Measurements from ENCODE around the gene CDON. TPM values are rescaled to one million over a fixed set of nuclear protein-coding genes. Genes with fewer than 3 reads are reported as not detected.

The CDON gene
- total and polyA plus RNA-seq, 2 donors (not counting 1 experiment from before 2014, with no cell fraction given) = 10.7 TPM

- H3K4me2 ChIP-seq (ENCODE audit: extremely low read depth, insufficient read depth, low read length) = no peak overlapping the region
- DNase-seq (ENCODE audit: low read depth in 2 of 2) = no peak
These were observed 28.4 kb downstream of the CDON start for GRCh38 chr11:126034039-126034932.

GRCh38 chr11:126032375-126032774, 30.3 kb downstream of the CDON start:
- H2AFZ ChIP-seq (ENCODE audit: low read length) = no peak overlapping the region
- DNase-seq (ENCODE audit: low read depth in 2 of 2) = no peak
- no peak overlapping the region for H3K27ac ChIP-seq (ENCODE audit: insufficient read depth, low read length)
- H3K4me1 ChIP-seq (ENCODE audit: control insufficient read depth, extremely low read depth, insufficient read depth, low read length) = no peaks in the 10 kb centered on the region
- no peaks in the 10 kb centered on the region for H3K27me3 ChIP-seq (ENCODE audit: control insufficient read depth, insufficient read depth, low read length)
- H3K4me3 ChIP-seq (replicated peaks in 1 of 4; ENCODE audit: control extremely low read depth in 1 of 4, insufficient read depth in 1 of 4, low read depth in 3 of 4, low read length in 4 of 4) = no peak overlapping the region
- H3K36me3 ChIP-seq (ENCODE audit: control insufficient read depth, insufficient read depth, low read length) = no peaks in the 10 kb centered on the region
- no peaks in the 10 kb centered on the region for H3K9me3 ChIP-seq (ENCODE audit: control insufficient read depth, insufficient read depth, low read depth, low read length)
- H3K79me2 ChIP-seq (ENCODE audit: control insufficient read depth, insufficient read depth, low read length) = no peaks in the 10 kb centered on the region
- H3K4me2 ChIP-seq (ENCODE audit: extremely low read depth, insufficient read depth, low read length) = no peak overlapping the region
- TF ChIP-seq EZH2 (IDR thresholded peaks at IDR 0.05; ENCODE audit: low read length, missing control alignments) = no peak
- TF ChIP-seq CTCF (conservative IDR thresholded peaks at IDR 0.05 in 1 of 2, IDR thresholded peaks at IDR 0.05 in 1 of 2; ENCODE audit: low read depth in 1 of 2, low read length in 2 of 2) = no peak
- H4K20me1 ChIP-seq (ENCODE audit: control insufficient read depth, extremely low read depth, insufficient read depth, low read length) = no peaks in the 10 kb centered on the region
- H3K9ac ChIP-seq (ENCODE audit: insufficient read depth, low read length) = no peak overlapping the region

More at GRCh38 chr11:126034039-126034932, 28.4 kb downstream of the CDON start:
- Histone ChIP-seq H3K4me3 (replicated peaks in 1 of 4; ENCODE audit: control extremely low read depth in 1 of 4, insufficient read depth in 1 of 4, low read depth in 3 of 4, low read length in 4 of 4) (no peak overlapping the region), H3K79me2 (ENCODE audit: control insufficient read depth, insufficient read depth, low read length) (no peaks in the 10 kb centered on the region), H3K4me1 (ENCODE audit: control insufficient read depth, extremely low read depth, insufficient read depth, low read length) (no peaks in the 10 kb centered on the region), H3K36me3 (ENCODE audit: control insufficient read depth, insufficient read depth, low read length) (no peaks in the 10 kb centered on the region), H3K27ac (ENCODE audit: insufficient read depth, low read length) (no peak overlapping the region), H3K9me3 (ENCODE audit: control insufficient read depth, insufficient read depth, low read depth, low read length) (no peaks in the 10 kb centered on the region), H3K27me3 (ENCODE audit: control insufficient read depth, insufficient read depth, low read length) (no peaks in the 10 kb centered on the region), H4K20me1 (ENCODE audit: control insufficient read depth, extremely low read depth, insufficient read depth, low read length) (no peaks in the 10 kb centered on the region), H3K9ac (ENCODE audit: insufficient read depth, low read length) (no peak overlapping the region), H2AFZ (ENCODE audit: low read length) (no peak overlapping the region)
- no peak for TF ChIP-seq EZH2 (IDR thresholded peaks at IDR 0.05; ENCODE audit: low read length, missing control alignments)
- no peak for TF ChIP-seq CTCF (conservative IDR thresholded peaks at IDR 0.05 in 1 of 2, IDR thresholded peaks at IDR 0.05 in 1 of 2; ENCODE audit: low read depth in 1 of 2, low read length in 2 of 2)

- H3K27me3 ChIP-seq (ENCODE audit: control insufficient read depth, insufficient read depth, low read length) = no peaks in the 10 kb centered on the region
- H3K36me3 ChIP-seq (ENCODE audit: control insufficient read depth, insufficient read depth, low read length) = no peaks in the 10 kb centered on the region
- no peaks in the 10 kb centered on the region for H3K4me1 ChIP-seq (ENCODE audit: control insufficient read depth, extremely low read depth, insufficient read depth, low read length)
- H2AFZ ChIP-seq (ENCODE audit: low read length) = no peak overlapping the region
- H3K9ac ChIP-seq (ENCODE audit: insufficient read depth, low read length) = no peak overlapping the region
- no peaks in the 10 kb centered on the region for H3K79me2 ChIP-seq (ENCODE audit: control insufficient read depth, insufficient read depth, low read length)
- no peaks in the 10 kb centered on the region for H4K20me1 ChIP-seq (ENCODE audit: control insufficient read depth, extremely low read depth, insufficient read depth, low read length)
- H3K9me3 ChIP-seq (ENCODE audit: control insufficient read depth, insufficient read depth, low read depth, low read length) = no peaks in the 10 kb centered on the region
- no peak overlapping the region for H3K4me3 ChIP-seq (replicated peaks in 1 of 4; ENCODE audit: control extremely low read depth in 1 of 4, insufficient read depth in 1 of 4, low read depth in 3 of 4, low read length in 4 of 4)
- H3K4me2 ChIP-seq (ENCODE audit: extremely low read depth, insufficient read depth, low read length) = no peak overlapping the region
- TF ChIP-seq CTCF (conservative IDR thresholded peaks at IDR 0.05 in 1 of 2, IDR thresholded peaks at IDR 0.05 in 1 of 2; ENCODE audit: low read depth in 1 of 2, low read length in 2 of 2) (no peak), EZH2 (IDR thresholded peaks at IDR 0.05; ENCODE audit: low read length, missing control alignments) (no peak)
- no peak overlapping the region for H3K27ac ChIP-seq (ENCODE audit: insufficient read depth, low read length)
- DNase-seq (ENCODE audit: low read depth in 2 of 2) = no peak
These were observed 32.9 kb downstream of the CDON start for GRCh38 chr11:126029805-126030204.
